GM12873 (cell line): ENCODE measurements around the gene GYPC.

Source experiments
- CTCF ChIP-seq: IDR thresholded peaks from 2 replicates; pipeline ENCODE4 v1.5.1; 2012; ENCODE audit warnings: low read depth, mild to moderate bottlenecking, moderate library complexity, low read length, control low read depth; ENCODE audit not compliant: insufficient read depth; ENCODE audit errors: missing control alignments

GYPC gene

GRCh38 chr2:126686286-126686685 lies 30.3 kb downstream of the GYPC start:
- no peak for TF ChIP-seq CTCF

DNA sequence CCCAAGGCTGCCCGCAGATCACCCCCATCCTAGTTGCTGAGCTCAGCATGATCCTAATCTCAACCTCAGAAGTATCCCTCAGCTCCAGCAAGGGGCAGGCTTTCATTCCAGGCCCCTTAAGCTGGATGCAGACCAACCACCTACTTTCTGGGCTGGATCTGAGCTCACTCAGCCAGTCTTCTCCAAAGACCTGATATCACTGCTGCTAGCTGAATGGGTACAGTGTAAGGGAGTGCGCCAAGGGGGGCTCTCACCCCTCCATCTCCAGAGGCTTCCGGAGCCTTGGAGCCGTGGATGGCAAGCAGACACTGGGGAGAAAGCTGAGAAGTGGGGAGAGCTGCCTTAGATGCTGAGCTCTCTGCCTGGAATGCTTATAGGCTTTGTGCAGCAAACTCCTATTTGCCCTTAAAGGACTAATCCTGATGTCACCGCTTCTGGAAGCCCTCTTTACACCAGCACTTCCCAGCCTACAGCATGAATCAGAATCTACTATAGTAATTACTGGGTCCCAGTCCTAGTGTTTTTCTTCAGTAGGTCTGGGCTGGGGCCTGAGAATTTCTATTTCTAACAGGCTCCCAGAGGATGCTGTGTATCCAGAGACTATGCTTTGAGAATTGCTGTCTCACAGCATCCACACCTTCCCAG lies 31.0 kb downstream of the GYPC start:
- TF ChIP-seq CTCF: no peak

- no peak for TF ChIP-seq CTCF
These were observed 31.5 kb downstream of the GYPC start for GRCh38 chr2:126687503-126687902.

DNA sequence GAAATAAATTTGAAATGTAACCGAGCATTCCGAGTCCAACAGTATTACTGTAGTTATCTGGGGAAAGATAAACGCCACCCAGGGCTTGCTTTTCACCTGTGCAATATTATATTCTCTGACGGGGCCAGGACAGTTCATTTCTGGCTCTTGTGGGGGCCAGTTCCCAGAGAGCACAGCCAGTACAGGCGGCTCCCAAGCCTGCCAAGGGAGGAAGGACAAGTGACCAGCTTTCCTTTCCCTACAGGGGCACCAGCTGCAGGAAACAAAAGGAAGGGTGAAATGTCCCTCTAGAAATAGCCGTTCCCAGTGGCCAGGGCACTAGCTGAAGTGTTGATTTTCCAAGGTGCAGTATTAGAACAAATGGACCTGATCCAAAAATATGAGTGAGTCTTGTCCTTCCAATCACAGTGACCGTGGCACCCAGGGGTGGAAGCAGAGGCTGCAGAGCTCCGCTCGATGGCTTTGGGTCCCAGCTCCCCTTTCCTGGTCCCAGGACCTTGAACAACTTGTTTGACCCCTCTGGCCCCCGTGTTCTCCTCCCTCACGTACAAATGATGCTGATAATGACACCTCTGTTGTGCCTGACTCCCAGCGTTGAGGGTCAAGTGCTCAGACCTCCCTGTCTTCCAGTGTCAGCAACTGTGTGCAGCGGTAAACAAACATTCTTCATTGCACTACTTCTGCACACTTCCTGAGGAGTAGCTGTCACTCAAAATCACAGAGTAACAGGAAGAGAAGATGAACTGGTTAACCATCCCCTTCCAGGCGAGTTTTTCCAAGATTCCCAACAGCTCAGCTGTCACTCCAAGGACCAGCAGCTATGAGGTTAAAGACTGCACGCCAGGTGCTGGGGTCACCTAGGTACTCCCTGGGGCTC lies 40.9 kb downstream of the GYPC start:
- no peak for TF ChIP-seq CTCF

GRCh38 chr2:126698376-126698775 lies 42.4 kb downstream of the GYPC start:
- TF ChIP-seq CTCF: no peak

DNA sequence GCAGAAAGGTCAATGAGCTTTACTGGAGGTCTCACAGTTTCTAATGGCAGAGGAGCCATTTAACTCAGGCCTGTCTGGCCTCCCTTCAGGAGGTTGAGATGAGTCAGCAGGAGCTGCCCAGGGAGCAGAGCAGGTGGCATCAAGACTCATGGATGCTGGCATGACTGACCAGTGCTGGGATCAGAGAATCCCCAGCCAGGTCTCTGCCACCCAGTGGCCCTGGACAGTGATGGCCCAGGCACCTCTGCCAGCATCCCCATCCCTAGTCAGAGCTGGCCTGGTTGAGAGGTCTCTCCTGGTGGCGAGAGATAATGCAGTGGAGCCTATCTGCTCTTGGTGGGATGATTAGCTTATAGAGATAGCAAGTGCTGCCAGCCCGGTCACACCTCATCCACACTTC lies 43.1 kb downstream of the GYPC start:
- no peak for TF ChIP-seq CTCF

DNA sequence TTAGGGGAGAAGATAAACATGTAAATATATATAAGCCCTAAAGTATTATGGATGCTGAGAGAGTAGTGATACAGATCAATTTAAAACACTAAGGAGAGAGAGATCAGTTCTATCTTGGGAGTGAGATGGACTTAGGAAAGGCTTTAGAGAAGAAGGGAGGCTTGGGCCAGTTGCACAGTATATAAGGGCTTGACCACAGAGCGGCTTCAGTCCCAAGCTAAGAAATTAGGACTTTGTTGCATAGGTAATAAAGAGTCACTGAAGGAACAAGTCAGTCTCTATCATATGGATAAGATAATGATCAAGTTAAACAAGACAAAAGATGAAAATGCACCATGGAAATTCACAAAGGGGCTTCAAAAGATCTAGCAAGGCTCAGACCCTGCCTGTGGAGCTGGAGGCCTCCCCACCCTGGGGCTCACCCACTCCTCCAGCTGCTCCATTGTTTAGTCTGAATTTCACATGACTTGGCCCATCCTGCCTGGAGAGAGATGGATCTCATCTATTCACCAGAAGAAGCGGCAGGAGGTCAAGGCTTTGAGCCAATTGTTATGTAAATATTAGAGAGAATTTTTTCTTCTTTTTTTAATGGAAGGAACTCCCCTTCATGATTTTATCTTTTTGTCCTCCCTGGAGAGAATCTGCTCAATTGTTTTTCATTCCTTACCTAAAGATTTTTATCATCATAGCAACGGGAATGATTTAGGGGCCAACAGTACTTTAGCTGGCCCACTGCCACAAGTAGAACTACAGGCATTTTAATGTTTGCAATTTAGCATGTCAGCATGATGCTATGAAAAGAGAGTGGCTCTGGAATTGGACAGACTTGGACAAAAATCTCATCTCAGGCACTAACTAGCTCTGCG lies 44.0 kb downstream of the GYPC start:
- TF ChIP-seq CTCF: no peak
